PC-9 (cell line): ENCODE results near the gene NOC4L. TPM values are rescaled to one million over a fixed set of nuclear protein-coding genes. Genes with fewer than 3 reads are reported as not detected.
"Not testable (repeated sequence)": the region's sequence is repeated elsewhere in the genome, so short reads cannot be mapped to it uniquely, and the experiment has no call there.

Experiments
- BruUV-seq: library from RNA; stranded (reverse); fragments of 400-500 nt; replicated peaks from 2 replicates; lab custom pipeline; 2021; lab: Mats Ljungman, UMichigan
- CTCF ChIA-PET: fragments of 300-600 bp; sonication (Branson Sonifier 250); formaldehyde crosslinking; loops from one replicate; lab custom pipeline; 2022; ENCODE audit warnings: antibody characterized with exemption; lab: Charles Lee
- POLR2A ChIA-PET: fragments of 300-600 bp; sonication (Branson Sonifier 250); formaldehyde crosslinking; loops from one replicate; lab custom pipeline; 2022; ENCODE audit warnings: antibody characterized with exemption; ENCODE audit not compliant: unreplicated experiment; lab: Charles Lee
- DNase-seq, 2 experiments: peaks; one replicate each; pipeline versions ENCODE4 v3.0.0 to v3.0.0-alpha.2; 2015 to 2022; ENCODE audit warnings: mixed read lengths in 1 of 2
- H2AFZ ChIP-seq: fragments of 200-600 bp; sonication (generic); 2 replicates; pipeline ENCODE4 v1.8.1; 2017; ENCODE audit warnings: antibody characterized with exemption
- H3F3A ChIP-seq: fragments of 200-600 bp; sonication (generic); 2 replicates; pipeline ENCODE4 v1.8.1; 2017; ENCODE audit warnings: antibody characterized with exemption, mild to moderate bottlenecking, low read depth; ENCODE audit not compliant: insufficient read depth
- H3K27ac ChIP-seq: fragments of 200-600 bp; sonication (generic); 2 replicates; pipeline ENCODE4 v1.6.1; 2016; ENCODE audit warnings: mixed run types
- H3K27me3 ChIP-seq: fragments of 200-600 bp; sonication (generic); 2 replicates; pipeline ENCODE4 v1.6.1; 2016; ENCODE audit warnings: low read depth, mixed run types; ENCODE audit not compliant: insufficient read depth
- H3K36me3 ChIP-seq: fragments of 200-600 bp; sonication (generic); 2 replicates; pipeline ENCODE4 v1.6.1; 2016; ENCODE audit warnings: low read depth, mixed run types
- H3K4me1 ChIP-seq: fragments of 200-600 bp; sonication (generic); replicated peaks from 2 replicates; pipeline ENCODE4 v1.6.1; 2016; ENCODE audit warnings: mixed run types; ENCODE audit not compliant: insufficient read depth
- H3K4me2 ChIP-seq: fragments of 200-600 bp; sonication (generic); 2 replicates; pipeline ENCODE4 v1.6.1; 2017; ENCODE audit warnings: mixed run types
- H3K4me3 ChIP-seq: fragments of 200-600 bp; sonication (generic); 2 replicates; pipeline ENCODE4 v1.6.1; 2016; ENCODE audit warnings: mixed run types
- H3K79me2 ChIP-seq: fragments of 200-600 bp; sonication (generic); 2 replicates; pipeline ENCODE4 v1.6.1; 2017; ENCODE audit warnings: low read depth, mixed run types
- H3K9me2 ChIP-seq: fragments of 200-600 bp; sonication (generic); 2 replicates; pipeline ENCODE4 v1.8.1; 2017; ENCODE audit warnings: mild to moderate bottlenecking; ENCODE audit not compliant: insufficient read depth
- H3K9me3 ChIP-seq: fragments of 200-600 bp; sonication (generic); 2 replicates; pipeline ENCODE4 v1.8.1; 2016; ENCODE audit warnings: low read depth; ENCODE audit not compliant: insufficient read depth
- H4K20me1 ChIP-seq: fragments of 200-600 bp; sonication (generic); 2 replicates; pipeline ENCODE4 v1.8.1; 2017; ENCODE audit not compliant: insufficient read depth
- CTCF ChIP-seq: fragments of 200-600 bp; sonication (generic); conservative IDR thresholded peaks from 2 replicates; pipeline ENCODE4 v1.6.1; 2017; ENCODE audit warnings: mixed run types, antibody characterized with exemption, mild to moderate bottlenecking, moderate library complexity
- EZH2 ChIP-seq: fragments of 200-600 bp; sonication (generic); IDR thresholded peaks from 2 replicates; pipeline ENCODE4 v1.8.0; 2017; ENCODE audit warnings: antibody characterized with exemption, low read depth
- intact Hi-C: fragments of 100-400 bp; cut with micrococcal nuclease; formaldehyde crosslinking; loops from one replicate; pipeline ENCODE4 v1.10.0; 2022; ENCODE audit not compliant: unreplicated experiment
- total RNA-seq: library from RNA; stranded (reverse); gene quantifications from 2 replicates; pipeline ENCODE4 v1.2.3, GENCODE V29; 2021

NOC4L gene
- total RNA-seq, 1 experiment from 2014 or later = 27.1 TPM

DNA sequence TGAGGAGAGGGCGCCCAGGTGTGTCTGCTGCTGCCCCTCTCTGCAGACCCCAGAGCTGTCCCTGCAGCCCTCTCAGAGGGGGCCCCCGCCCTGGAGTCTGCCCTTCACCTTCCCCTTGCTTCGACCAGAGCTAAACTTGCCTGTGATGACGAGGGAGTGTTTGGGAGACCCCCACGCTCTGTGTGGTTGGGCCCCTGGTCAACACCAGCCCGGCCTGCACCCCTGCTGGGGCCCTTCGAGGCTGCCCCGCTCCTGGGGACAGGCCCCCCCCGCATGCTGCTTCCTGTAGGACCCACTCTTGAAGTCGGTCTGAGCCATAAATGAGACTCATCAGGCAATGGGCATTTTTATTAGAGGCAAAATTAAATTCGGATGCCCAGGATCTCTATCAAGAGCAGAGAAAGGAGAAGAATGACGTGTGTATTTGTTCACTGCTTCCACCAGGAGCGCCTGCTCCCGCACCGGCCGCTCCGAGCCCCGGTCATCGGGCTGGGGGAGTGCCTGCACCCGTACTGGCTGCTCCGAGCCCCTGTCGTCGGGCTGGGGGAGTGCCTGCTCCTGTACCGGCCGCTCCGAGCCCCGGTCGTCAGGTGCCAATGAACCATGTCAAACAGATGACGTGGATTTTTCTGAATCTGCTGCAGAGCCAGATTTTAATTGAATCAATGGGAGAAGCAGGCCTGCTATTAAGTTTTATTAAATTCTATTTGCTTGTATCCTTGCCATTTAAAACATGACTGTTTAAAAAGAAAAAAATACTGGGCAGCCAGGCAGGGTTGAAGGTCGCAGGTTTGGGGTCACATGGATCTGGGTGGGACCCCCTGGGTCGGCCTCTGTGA lies 47.7 kb downstream of the NOC4L start:
- Histone ChIP-seq H3K27me3 (peaks cover 100% of the 10 kb centered on the region), H3K4me3 (no peak overlapping the region), H3K27ac (no peak overlapping the region), H3F3A (no peaks in the 10 kb centered on the region), H4K20me1 (no peaks in the 10 kb centered on the region), H3K36me3 (no peaks in the 10 kb centered on the region), H3K9me2 (no peaks in the 10 kb centered on the region), H2AFZ (no peak overlapping the region), H3K4me1 (no peaks in the 10 kb centered on the region), H3K4me2 (no peak overlapping the region), H3K79me2 (no peaks in the 10 kb centered on the region), H3K9me3 (no peaks in the 10 kb centered on the region)
- intact Hi-C loops = no loop called here
- DNase-seq = no peak
- POLR2A ChIA-PET = no interaction called here
- TF ChIP-seq CTCF (no peak), EZH2 (no peak)
- CTCF ChIA-PET = no interaction called here
- no TSS peak for BruUV-seq

DNA sequence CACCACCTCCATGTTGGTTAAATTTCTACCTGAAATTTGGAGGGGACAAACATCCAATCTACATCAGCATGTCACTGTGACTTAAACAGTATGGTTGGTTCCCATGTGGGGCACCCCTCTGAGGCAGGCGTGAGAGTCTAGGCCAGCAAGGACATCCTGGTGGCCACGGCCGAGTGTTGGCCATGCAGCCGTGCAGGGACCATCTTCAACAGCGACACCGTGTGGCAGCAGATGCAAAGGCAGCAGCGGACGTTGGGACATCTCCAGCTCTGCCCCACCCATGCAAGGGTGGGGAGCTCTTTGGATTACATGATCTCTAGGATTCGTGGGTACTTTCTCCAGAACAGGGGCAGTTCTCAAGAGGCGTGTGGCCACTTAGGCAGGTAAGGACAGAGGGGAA lies 49.8 kb downstream of the NOC4L start:
- Histone ChIP-seq H3K4me3 (no peak overlapping the region), H4K20me1 (no peaks in the 10 kb centered on the region), H3K9me3 (no peaks in the 10 kb centered on the region), H3F3A (no peaks in the 10 kb centered on the region), H3K79me2 (no peaks in the 10 kb centered on the region), H3K4me1 (no peaks in the 10 kb centered on the region), H3K9me2 (no peaks in the 10 kb centered on the region), H3K27me3 (peaks cover 100% of the 10 kb centered on the region), H2AFZ (no peak overlapping the region), H3K4me2 (no peak overlapping the region), H3K36me3 (no peaks in the 10 kb centered on the region), H3K27ac (no peak overlapping the region)
- TF ChIP-seq CTCF (peak; percentile 57), EZH2 (no peak)
- intact Hi-C loops = no loop called here
- CTCF ChIA-PET = interaction anchor here (0.7 kb wide), 1 partner anchor 20 kb away, joined by 11 read pairs; no protein-coding TSS in a partner anchor
- no TSS peak for BruUV-seq
- POLR2A ChIA-PET = no interaction called here
- no peak for DNase-seq

DNA sequence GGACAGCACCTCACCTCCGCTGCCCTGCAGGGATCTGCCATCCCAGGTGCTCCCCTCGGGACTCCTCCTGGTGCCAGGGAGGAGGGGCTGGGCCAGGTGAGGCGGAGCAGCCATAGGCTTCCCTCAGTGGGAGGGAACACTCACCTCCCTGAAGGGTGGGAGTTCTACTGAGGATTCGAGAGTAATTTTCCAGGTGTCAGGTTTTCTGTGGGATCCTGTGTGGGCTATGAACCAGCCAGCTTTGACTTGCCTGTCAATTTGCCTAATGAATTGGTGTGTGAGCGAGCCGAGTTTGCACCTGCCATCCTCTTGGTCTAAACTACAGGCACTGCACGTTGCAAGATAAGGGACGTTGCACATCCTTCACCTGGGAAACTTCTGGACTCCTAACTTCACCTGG lies 50.3 kb downstream of the NOC4L start:
- no TSS peak for BruUV-seq
- Histone ChIP-seq H3K79me2 (no peaks in the 10 kb centered on the region), H3K27me3 (peaks cover 100% of the 10 kb centered on the region), H4K20me1 (no peaks in the 10 kb centered on the region), H3K9me2 (no peaks in the 10 kb centered on the region), H3K4me2 (no peak overlapping the region), H3K36me3 (no peaks in the 10 kb centered on the region), H2AFZ (no peak overlapping the region), H3K4me3 (no peak overlapping the region), H3F3A (no peaks in the 10 kb centered on the region), H3K4me1 (no peaks in the 10 kb centered on the region), H3K9me3 (no peaks in the 10 kb centered on the region), H3K27ac (no peak overlapping the region)
- ChIA-PET CTCF (interaction anchor here (0.7 kb wide), 1 partner anchor 20 kb away, joined by 11 read pairs; no protein-coding TSS in a partner anchor), POLR2A (no interaction called here)
- TF ChIP-seq EZH2 = no peak
- TF ChIP-seq CTCF = no peak
- no peak for DNase-seq
- intact Hi-C loops = no loop called here

DNA sequence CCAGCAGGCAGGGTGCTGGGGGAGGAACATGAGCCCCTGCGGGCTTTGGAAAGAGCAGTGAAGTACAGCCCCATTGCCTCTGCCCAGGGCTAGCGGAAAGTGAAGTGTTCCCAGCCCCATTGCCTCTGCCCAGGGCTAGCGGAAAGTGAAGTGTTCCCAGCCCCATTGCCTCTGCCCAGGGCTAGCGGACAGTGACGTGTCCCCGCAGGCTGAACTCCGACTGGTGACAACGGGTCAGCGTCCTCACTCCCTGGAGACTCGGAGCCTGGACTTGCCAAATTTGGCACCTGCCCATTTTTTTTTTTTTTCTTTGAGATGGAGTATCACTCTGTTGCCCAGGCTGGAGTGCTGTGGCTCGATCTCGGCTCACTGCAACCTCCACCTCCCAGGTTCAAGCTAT lies 51.0 kb downstream of the NOC4L start:
- H3K9me3 ChIP-seq, BruUV-seq, H3K79me2 ChIP-seq, intact Hi-C loops, H3F3A ChIP-seq, H2AFZ ChIP-seq, H3K4me1 ChIP-seq, H3K9me2 ChIP-seq, H3K27ac ChIP-seq, H4K20me1 ChIP-seq, POLR2A ChIA-PET, H3K4me3 ChIP-seq, H3K36me3 ChIP-seq, DNase-seq, H3K4me2 ChIP-seq: not testable (repeated sequence)
- peaks cover 100% of the 10 kb centered on the region for H3K27me3 ChIP-seq
- CTCF ChIA-PET = interaction anchor here (0.6 kb wide), 1 partner anchor 193 kb away, joined by 3 read pairs; no protein-coding TSS in a partner anchor
